K562 (cell line): ENCODE measurements around the gene RASGRP2. TPM values are rescaled to one million over a fixed set of nuclear protein-coding genes. Genes with fewer than 3 reads are reported as not detected.

Experiments
- CBX3 ChIP-seq, 2 experiments: IDR thresholded peaks; 1 replicate in 1 of 2; 2 replicates in 1 of 2; pipeline ENCODE4 v1.6.1; 2012; ENCODE audit warnings: inconsistent platforms in 2 of 2, low read length in 2 of 2, borderline replicate concordance in 1 of 2, control low read depth in 1 of 2
- CCNT2 ChIP-seq: IDR thresholded peaks from 2 replicates; pipeline ENCODE4 v1.6.1; 2011; ENCODE audit warnings: borderline replicate concordance, low read depth, mild to moderate bottlenecking, moderate library complexity, mixed read lengths, low read length; ENCODE audit not compliant: insufficient read length; ENCODE audit errors: extremely low read depth
- EP400 ChIP-seq: fragments of 450-650 bp; IDR thresholded peaks from 2 replicates; pipeline ENCODE4 v1.6.1; 2017; ENCODE audit warnings: antibody characterized with exemption, mild to moderate bottlenecking, moderate library complexity
- ERF ChIP-seq: fragments of 450-650 bp; formaldehyde crosslinking; IDR thresholded peaks from 2 replicates; pipeline ENCODE4 v1.4.0; 2020; ENCODE audit warnings: mild to moderate bottlenecking, mixed read lengths
- HDGF ChIP-seq: fragments of 450-650 bp; IDR thresholded peaks from 2 replicates; pipeline ENCODE4 v1.6.1; 2016
- KLF16 ChIP-seq: IDR thresholded peaks from 2 replicates; pipeline ENCODE4 v1.6.1; 2016; ENCODE audit warnings: antibody characterized with exemption
- MAFG ChIP-seq: fragments of 450-650 bp; conservative IDR thresholded peaks from 2 replicates; pipeline ENCODE4 v1.6.1; 2016; ENCODE audit warnings: missing genetic modification characterization, missing compliant biosample characterization
- MCM3 ChIP-seq: fragments of 450-650 bp; IDR thresholded peaks from 2 replicates; pipeline ENCODE4 v1.6.1; 2016
- MEF2D ChIP-seq: conservative IDR thresholded peaks from 2 replicates; pipeline ENCODE4 v1.6.1; 2016; ENCODE audit warnings: low read depth, missing genetic modification characterization, missing compliant biosample characterization
- MLX ChIP-seq, 2 experiments: fragments of 450-650 bp in 1 of 2; sonication (generic) in 1 of 2; formaldehyde crosslinking; conservative IDR thresholded peaks; 2 replicates each; pipeline versions ENCODE4 v1.4.0 to v1.8.1; 2020 to 2022; ENCODE audit warnings: mild to moderate bottlenecking in 1 of 2, missing genetic modification reagents in 1 of 2
- NCOA6 ChIP-seq: fragments of 450-650 bp; IDR thresholded peaks from 2 replicates; pipeline ENCODE4 v1.6.1; 2017; ENCODE audit warnings: mild to moderate bottlenecking
- NUFIP1 ChIP-seq: fragments of 450-650 bp; IDR thresholded peaks from 2 replicates; pipeline ENCODE4 v1.6.1; 2018; ENCODE audit not compliant: partially characterized antibody
- POLR2H ChIP-seq: IDR thresholded peaks from 2 replicates; pipeline ENCODE4 v1.6.1; 2016; ENCODE audit warnings: missing genetic modification characterization, low read depth, mild to moderate bottlenecking, control low read depth, missing compliant biosample characterization, moderate library complexity
- PYGO2 ChIP-seq: fragments of 450-650 bp; IDR thresholded peaks from 2 replicates; pipeline ENCODE4 v1.6.1; 2016; ENCODE audit warnings: mild to moderate bottlenecking, missing genetic modification characterization, moderate library complexity, missing compliant biosample characterization
- RNF2 ChIP-seq: sonication (generic); IDR thresholded peaks from 2 replicates; pipeline ENCODE4 v1.6.1; 2016
- SREBF1 ChIP-seq: fragments of 150-350 bp; IDR thresholded peaks from 2 replicates; pipeline ENCODE4 v1.6.1; 2014; ENCODE audit warnings: antibody characterized with exemption, low read depth, low read length, borderline replicate concordance
- TEAD2 ChIP-seq: fragments of 450-650 bp; IDR thresholded peaks from 2 replicates; pipeline ENCODE4 v1.6.1; 2016; ENCODE audit warnings: missing genetic modification characterization, control low read depth, missing compliant biosample characterization
- U2AF1 ChIP-seq: fragments of 200-400 bp; formaldehyde crosslinking; optimal IDR thresholded peaks from 2 replicates; pipeline ENCODE3; 2017; ENCODE audit warnings: mild to moderate bottlenecking, low read depth, low read length, moderate library complexity
- ZBED1 ChIP-seq: IDR thresholded peaks from 2 replicates; pipeline ENCODE4 v1.6.1; 2014
- ZBTB33 ChIP-seq: sonication (generic); formaldehyde crosslinking; IDR thresholded peaks from 2 replicates; pipeline ENCODE4 v1.8.1; 2023; ENCODE audit warnings: mild to moderate bottlenecking, missing genetic modification reagents
- ZC3H4 ChIP-seq: sonication (generic); formaldehyde crosslinking; IDR thresholded peaks from 2 replicates; pipeline ENCODE4 v1.9.0; 2021; ENCODE audit warnings: missing genetic modification reagents, borderline replicate concordance
- ZNF263 ChIP-seq: sonication (generic); formaldehyde crosslinking; IDR thresholded peaks from 2 replicates; pipeline ENCODE4 v1.8.0; 2022; ENCODE audit warnings: mild to moderate bottlenecking, missing genetic modification reagents, borderline replicate concordance
- ZNF280A ChIP-seq: fragments of 450-650 bp; IDR thresholded peaks from 2 replicates; pipeline ENCODE4 v1.6.1; 2018; ENCODE audit warnings: mild to moderate bottlenecking, low read depth; ENCODE audit not compliant: partially characterized antibody
- polyA plus RNA-seq, 8 experiments: library from polyadenylated mRNA; depleted of rRNA in 4 of 8; stranded (reverse) in 5 of 8; unstranded in 3 of 8; fragments of >200 nt; fragmentation: Nextera tagmentation in 2 of 8; fragmentation: Illumina TruSeq in 1 of 8; extraction: Ambion mirVana in 2 of 8; extraction: Trizol in 1 of 8; gene quantifications; 2 replicates each; pipeline versions ENCODE4 v1.2.1 to v1.2.3, GENCODE V29; 2011 to 2014; ENCODE audit warnings: inconsistent platforms in 1 of 8, missing spikeins in 1 of 8
- total RNA-seq, 7 experiments: library from RNA; depleted of rRNA in 6 of 7; stranded (reverse); fragments of >200 nt in 6 of 7; fragmentation: Illumina TruSeq in 2 of 7; extraction: Trizol in 2 of 7; gene quantifications; 2 replicates each; pipeline versions ENCODE4 v1.2.1 to v1.2.3, GENCODE V29; 2011 to 2021; ENCODE audit warnings: low replicate concordance in 1 of 7
- TF ChIP-seq, protein P1 (sequence below): fragments of 250-450 bp; sonication (Bioruptor Pico); IDR thresholded peaks from 2 replicates; pipeline ENCODE4 v1.4.0; 2020; ENCODE audit warnings: mild to moderate bottlenecking

RASGRP2 gene
- total and polyA plus RNA-seq, 9 of the 15 experiments (the other 6 are each of a cell fraction or from before 2014, with no cell fraction given): 0.87 to 22.7 (median 5.5) TPM

GRCh38 chr11:64787526-64788320 lies 43.8 kb upstream of the RASGRP2 start (continued):
- TF ChIP-seq TEAD2 (tag) (no peak), HDGF (0 out of 2 replicates have a peak, but pooled peaks have one; percentile 33), MLX (CRISPR knock-in tag; conservative IDR thresholded peaks at IDR 0.05) (no peak), CBX3 (IDR thresholded peaks at IDR 0.05; ENCODE audit: borderline replicate concordance in 1 of 2, low read length in 2 of 2) (no peak; a peak in 1 of 3 replicates), MAFG (no peak), ZBTB33 (CRISPR knock-in tag) (no peak), EP400 (no peak), ZBED1 (no peak), ZNF280A (no peak), MEF2D (tag) (no peak), NUFIP1 (no peak), POLR2H (tag) (no peak), MCM3 (no peak), ZC3H4 (CRISPR knock-in tag) (no peak), ERF (CRISPR knock-in tag) (no peak), SREBF1 (no peak), NCOA6 (no peak), PYGO2 (tag) (no peak), CCNT2 (no peak), U2AF1 (no peak), ZNF263 (peak; percentile 86), RNF2 (no peak), KLF16 (0 out of 2 replicates have a peak, but pooled peaks have one; percentile 41)
- TF ChIP-seq, protein P1, sequence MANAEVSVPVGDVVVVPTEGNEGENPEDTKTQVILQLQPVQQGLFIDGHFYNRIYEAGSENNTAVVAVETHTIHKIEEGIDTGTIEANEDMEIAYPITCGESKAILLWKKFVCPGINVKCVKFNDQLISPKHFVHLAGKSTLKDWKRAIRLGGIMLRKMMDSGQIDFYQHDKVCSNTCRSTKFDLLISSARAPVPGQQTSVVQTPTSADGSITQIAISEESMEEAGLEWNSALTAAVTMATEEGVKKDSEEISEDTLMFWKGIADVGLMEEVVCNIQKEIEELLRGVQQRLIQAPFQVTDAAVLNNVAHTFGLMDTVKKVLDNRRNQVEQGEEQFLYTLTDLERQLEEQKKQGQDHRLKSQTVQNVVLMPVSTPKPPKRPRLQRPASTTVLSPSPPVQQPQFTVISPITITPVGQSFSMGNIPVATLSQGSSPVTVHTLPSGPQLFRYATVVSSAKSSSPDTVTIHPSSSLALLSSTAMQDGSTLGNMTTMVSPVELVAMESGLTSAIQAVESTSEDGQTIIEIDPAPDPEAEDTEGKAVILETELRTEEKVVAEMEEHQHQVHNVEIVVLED (CRISPR knock-in tag): no peak
